ENCODE results near the gene BRINP3.

DNA sequence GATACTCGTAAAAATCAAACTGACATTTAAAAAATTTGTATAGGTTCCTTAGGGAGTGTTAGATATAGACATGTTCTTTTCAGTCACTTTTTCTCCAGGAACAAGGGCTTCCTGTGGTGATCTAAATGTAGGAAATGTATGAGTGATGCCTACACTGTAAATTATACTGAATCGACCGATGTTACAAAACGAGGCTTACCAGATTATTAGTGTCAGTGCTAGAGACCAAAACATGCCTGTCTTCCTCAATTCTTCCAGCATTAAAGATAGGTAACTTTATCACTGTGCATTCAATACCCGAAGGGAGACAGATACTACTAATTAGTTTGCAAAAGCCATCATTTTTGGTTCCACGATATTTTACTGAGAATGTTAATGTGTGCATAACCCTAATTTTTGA, 86.1 kb downstream of the BRINP3 start:
- no peak for TF ChIP-seq POLR2AphosphoS5 (IDR thresholded peaks at IDR 0.05)
- TF ChIP-seq, protein P1, sequence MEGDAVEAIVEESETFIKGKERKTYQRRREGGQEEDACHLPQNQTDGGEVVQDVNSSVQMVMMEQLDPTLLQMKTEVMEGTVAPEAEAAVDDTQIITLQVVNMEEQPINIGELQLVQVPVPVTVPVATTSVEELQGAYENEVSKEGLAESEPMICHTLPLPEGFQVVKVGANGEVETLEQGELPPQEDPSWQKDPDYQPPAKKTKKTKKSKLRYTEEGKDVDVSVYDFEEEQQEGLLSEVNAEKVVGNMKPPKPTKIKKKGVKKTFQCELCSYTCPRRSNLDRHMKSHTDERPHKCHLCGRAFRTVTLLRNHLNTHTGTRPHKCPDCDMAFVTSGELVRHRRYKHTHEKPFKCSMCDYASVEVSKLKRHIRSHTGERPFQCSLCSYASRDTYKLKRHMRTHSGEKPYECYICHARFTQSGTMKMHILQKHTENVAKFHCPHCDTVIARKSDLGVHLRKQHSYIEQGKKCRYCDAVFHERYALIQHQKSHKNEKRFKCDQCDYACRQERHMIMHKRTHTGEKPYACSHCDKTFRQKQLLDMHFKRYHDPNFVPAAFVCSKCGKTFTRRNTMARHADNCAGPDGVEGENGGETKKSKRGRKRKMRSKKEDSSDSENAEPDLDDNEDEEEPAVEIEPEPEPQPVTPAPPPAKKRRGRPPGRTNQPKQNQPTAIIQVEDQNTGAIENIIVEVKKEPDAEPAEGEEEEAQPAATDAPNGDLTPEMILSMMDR (IDR thresholded peaks at IDR 0.05), result no peak

All from stomach (tissue), 4 donors.